Ovary (tissue), 9 donors: ENCODE results near the gene SYCE1L. TPM values are rescaled to one million over a fixed set of nuclear protein-coding genes. Genes with fewer than 3 reads are reported as not detected.

ENCODE experiments used
- DNase-seq, 5 donors: peaks; one replicate each; pipeline ENCODE4 v3.0.0-alpha.2; 2019 to 2020
- H3K27ac ChIP-seq, 2 donors: fragments of 200-600 bp; one replicate each; pipeline versions ENCODE4 v1.5.1 to v1.8.0; 2019 to 2022
- H3K27me3 ChIP-seq: fragments of 200-600 bp; one replicate; pipeline ENCODE4 v1.8.0; 2022
- H3K36me3 ChIP-seq: fragments of 200-600 bp; sonication (generic); one replicate; pipeline ENCODE4 v1.5.1; 2019
- H3K4me1 ChIP-seq: one replicate; pipeline ENCODE4 v1.8.1; 2013; ENCODE audit warnings: mild to moderate bottlenecking, moderate library complexity; ENCODE audit not compliant: insufficient read depth
- H3K4me3 ChIP-seq: fragments of 200-600 bp; sonication (generic); one replicate; pipeline ENCODE4 v1.5.1; 2017
- H3K9me3 ChIP-seq, 2 donors: fragments of 200-600 bp in 1 of 2; sonication (generic) in 1 of 2; one replicate each; pipeline versions ENCODE4 v1.5.1 to v1.8.1; 2013 to 2019; ENCODE audit warnings: mild to moderate bottlenecking in 1 of 2, moderate library complexity in 1 of 2
- EP300 ChIP-seq: sonication (generic); formaldehyde crosslinking; IDR thresholded peaks from one replicate; pipeline ENCODE4 v1.6.1; 2017; ENCODE audit warnings: antibody characterized with exemption
- POLR2A ChIP-seq: fragments of 450-650 bp; IDR thresholded peaks from one replicate; pipeline ENCODE4 v1.6.1; 2017; ENCODE audit warnings: antibody characterized with exemption, mild to moderate bottlenecking, moderate library complexity
- WGBS, 3 donors: extraction: QIAGEN DNeasy Blood & Tissue Kit in 1 of 3; methylation state at CpG; one replicate each; pipeline versions ENCODE4 v1.1.5 to v1.1.7; 2013 to 2017; 5-methylcytosine and 5-hydroxymethylcytosine counted together
- intact Hi-C, 4 donors: fragments of 100-400 bp; cut with DNase I; formaldehyde crosslinking; loops; one replicate each; pipeline versions ENCODE4 v1.11.0 to v1.15.1; 2022 to 2023
- polyA plus RNA-seq, 2 donors: library from polyadenylated mRNA; stranded (reverse); fragments of 200-250 nt in 1 of 2; fragments of 350-450 nt in 1 of 2; fragmentation: Illumina TruSeq in 1 of 2; extraction: RNeasy Lipid Tissue Mini Kit (QIAGEN cat#74804) in 1 of 2; gene quantifications; one replicate each; pipeline ENCODE4 v1.2.3, GENCODE V29; 2013 to 2014
- total RNA-seq, 7 donors: library from RNA; depleted of rRNA in 2 of 7; stranded (reverse); fragments of >200 nt in 2 of 7; fragmentation: NEBNext Ultra II Directional in 3 of 7; extraction: Animal tissue kit (Norgen Biotek cat#: 25700) in 3 of 7; gene quantifications; one replicate each; pipeline versions ENCODE4 v1.1.0 to v1.2.4, GENCODE V29; 2016 to 2023
- TF ChIP-seq, protein P1 (sequence below), 3 donors: fragments of 450-650 bp in 2 of 3; fragments of 200-600 bp in 1 of 3; IDR thresholded peaks; one replicate each; pipeline versions ENCODE4 v1.5.1 to v1.8.0; 2016 to 2022; ENCODE audit warnings: antibody characterized with exemption in 3 of 3, mild to moderate bottlenecking in 1 of 3
- donor health status: DM: no; HTN: no; CAD: no; lungs with moderate emphysema.
- donor health status: DM: no; HTN: no; CAD: no.
- donor health status: Bipolar disorder and iron deficiency.
- donor health status: DM: yes; HTN: yes; CAD: no.
- donor health status: DM: no; HTN: no; CAD: no.
- donor health status: DM: yes; HTN: yes; CAD: no.

The SYCE1L gene
- total and polyA plus RNA-seq, 9 donors: 4.4 to 56.0 (median 9.8) TPM; not detected in 1

DNA sequence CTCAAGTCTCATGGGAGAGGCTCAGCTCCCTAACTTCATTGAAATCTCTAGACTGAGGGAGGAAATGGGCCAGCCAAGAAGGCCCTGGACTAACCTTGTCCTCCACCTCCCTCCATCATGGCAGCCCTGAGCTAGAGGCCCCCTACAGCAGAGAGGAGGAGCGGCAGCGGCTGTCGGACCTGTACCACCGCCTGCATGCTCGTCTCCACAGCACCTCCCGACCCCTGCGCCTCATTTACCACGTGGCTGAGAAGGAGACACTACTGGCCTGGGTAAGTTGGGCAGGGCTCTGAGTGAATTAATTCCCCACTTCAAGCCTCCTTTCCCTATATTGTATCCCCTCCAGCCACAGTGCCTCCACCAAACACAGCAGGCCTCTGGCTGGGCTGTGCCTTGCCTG, 3.8 kb upstream of the SYCE1L start:
- Histone ChIP-seq H3K9me3 (no peaks in the 10 kb centered on the region), H3K36me3 (no peaks in the 10 kb centered on the region), H3K4me3 (no peak overlapping the region), H3K4me1 (peaks cover 8% of the 10 kb centered on the region), H3K27me3 (no peaks in the 10 kb centered on the region), H3K27ac (no peak overlapping the region)
- intact Hi-C loops: no loop called here
- TF ChIP-seq POLR2A (no peak), EP300 (no peak)
- TF ChIP-seq, protein P1, sequence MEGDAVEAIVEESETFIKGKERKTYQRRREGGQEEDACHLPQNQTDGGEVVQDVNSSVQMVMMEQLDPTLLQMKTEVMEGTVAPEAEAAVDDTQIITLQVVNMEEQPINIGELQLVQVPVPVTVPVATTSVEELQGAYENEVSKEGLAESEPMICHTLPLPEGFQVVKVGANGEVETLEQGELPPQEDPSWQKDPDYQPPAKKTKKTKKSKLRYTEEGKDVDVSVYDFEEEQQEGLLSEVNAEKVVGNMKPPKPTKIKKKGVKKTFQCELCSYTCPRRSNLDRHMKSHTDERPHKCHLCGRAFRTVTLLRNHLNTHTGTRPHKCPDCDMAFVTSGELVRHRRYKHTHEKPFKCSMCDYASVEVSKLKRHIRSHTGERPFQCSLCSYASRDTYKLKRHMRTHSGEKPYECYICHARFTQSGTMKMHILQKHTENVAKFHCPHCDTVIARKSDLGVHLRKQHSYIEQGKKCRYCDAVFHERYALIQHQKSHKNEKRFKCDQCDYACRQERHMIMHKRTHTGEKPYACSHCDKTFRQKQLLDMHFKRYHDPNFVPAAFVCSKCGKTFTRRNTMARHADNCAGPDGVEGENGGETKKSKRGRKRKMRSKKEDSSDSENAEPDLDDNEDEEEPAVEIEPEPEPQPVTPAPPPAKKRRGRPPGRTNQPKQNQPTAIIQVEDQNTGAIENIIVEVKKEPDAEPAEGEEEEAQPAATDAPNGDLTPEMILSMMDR (IDR thresholded peaks at IDR 0.05): no peak
- DNase-seq: no peak
- WGBS, 3 donors: 81 to 86% (median 84%) methylated on average over 8 of the region's 8 CpGs

DNA sequence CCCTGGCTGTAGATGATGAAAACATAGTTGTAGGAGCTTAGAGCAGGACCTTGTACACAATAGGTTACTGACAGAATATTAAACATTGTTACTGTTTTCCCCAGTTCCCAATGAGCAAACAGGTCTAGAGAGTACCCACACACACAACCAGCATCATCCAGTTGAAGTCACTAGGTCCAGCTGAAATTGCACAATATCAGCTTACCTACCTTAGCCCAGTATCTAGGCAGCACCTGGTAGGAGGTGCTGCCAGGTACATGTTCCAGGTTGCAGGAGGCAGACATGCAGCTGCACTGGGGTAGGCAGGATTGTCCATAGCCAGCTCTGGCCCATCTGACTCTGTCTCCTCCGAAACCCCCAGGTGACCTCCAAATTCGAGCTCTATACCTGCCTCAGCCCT, 1.5 kb upstream of the SYCE1L start:
- Histone ChIP-seq H3K4me3 (no peak overlapping the region), H3K36me3 (no peaks in the 10 kb centered on the region), H3K9me3 (no peaks in the 10 kb centered on the region), H3K4me1 (no peaks in the 10 kb centered on the region), H3K27ac (no peak overlapping the region), H3K27me3 (no peaks in the 10 kb centered on the region)
- no peak for TF ChIP-seq EP300
- TF ChIP-seq, protein P1 (IDR thresholded peaks at IDR 0.05): no peak
- TF ChIP-seq POLR2A: no peak
- intact Hi-C loops: no loop called here
- no peak for DNase-seq
- 92 to 95% (median 94%) methylated on average over 2 of the region's 2 CpGs for WGBS, 3 donors

DNA sequence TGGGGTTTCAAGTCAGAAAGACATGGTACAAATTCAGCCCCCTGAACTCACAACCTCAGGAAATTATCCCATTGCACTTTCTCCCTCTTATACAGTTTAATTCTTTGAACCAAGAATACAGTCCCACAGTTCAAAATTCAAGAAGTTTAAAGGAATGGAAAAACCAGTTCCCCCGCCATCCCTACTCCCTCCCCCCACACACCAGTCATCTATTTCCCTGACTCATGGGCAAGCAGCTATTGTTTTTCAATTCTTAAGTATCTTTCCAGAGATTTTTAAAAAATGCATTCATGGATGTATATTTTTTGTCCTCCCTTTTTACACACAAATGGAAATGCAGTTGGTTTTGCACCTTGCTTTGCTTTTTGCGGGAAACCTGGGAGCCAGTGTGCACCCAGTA, 7.3 kb downstream of the SYCE1L start:
- Histone ChIP-seq H3K4me3 (no peak overlapping the region), H3K27ac (no peak overlapping the region), H3K4me1 (no peaks in the 10 kb centered on the region), H3K36me3 (no peaks in the 10 kb centered on the region), H3K9me3 (no peaks in the 10 kb centered on the region), H3K27me3 (no peaks in the 10 kb centered on the region)
- DNase-seq: no peak
- WGBS, 3 donors: 25 to 75% (median 38%) methylated on average over 2 of the region's 2 CpGs
- TF ChIP-seq POLR2A: no peak
- TF ChIP-seq, protein P1 (IDR thresholded peaks at IDR 0.05): no peak
- no peak for TF ChIP-seq EP300
- intact Hi-C loops: no loop called here

DNA sequence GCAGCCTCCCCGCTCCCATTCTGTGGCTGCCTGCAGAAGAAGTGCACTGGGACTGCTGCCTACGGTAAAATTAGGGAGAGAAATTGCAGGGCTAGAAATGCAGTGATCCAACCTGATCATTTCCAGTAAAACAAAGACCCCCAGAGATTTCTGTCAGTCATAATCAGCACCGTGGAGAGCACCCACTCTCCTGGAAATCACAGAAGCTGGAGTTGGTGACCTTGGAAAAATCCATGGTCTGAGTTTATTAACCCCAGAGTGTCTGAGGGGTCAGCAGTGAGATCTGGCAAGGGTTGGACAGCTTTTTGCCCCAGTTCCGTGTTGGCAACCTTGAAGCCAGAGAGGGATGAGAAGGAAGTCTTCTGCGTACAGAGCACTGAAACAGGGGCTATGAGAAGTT, 7.8 kb downstream of the SYCE1L start:
- WGBS, 3 donors: 16 to 37% (median 21%) methylated on average over 5 of the region's 5 CpGs
- Histone ChIP-seq H3K27me3 (no peaks in the 10 kb centered on the region), H3K36me3 (no peaks in the 10 kb centered on the region), H3K4me3 (no peak overlapping the region), H3K9me3 (no peaks in the 10 kb centered on the region), H3K4me1 (no peaks in the 10 kb centered on the region), H3K27ac (no peak overlapping the region)
- intact Hi-C loops: no loop called here
- DNase-seq: no peak
- TF ChIP-seq EP300: no peak
- TF ChIP-seq, protein P1 (IDR thresholded peaks at IDR 0.05): no peak
- no peak for TF ChIP-seq POLR2A

DNA sequence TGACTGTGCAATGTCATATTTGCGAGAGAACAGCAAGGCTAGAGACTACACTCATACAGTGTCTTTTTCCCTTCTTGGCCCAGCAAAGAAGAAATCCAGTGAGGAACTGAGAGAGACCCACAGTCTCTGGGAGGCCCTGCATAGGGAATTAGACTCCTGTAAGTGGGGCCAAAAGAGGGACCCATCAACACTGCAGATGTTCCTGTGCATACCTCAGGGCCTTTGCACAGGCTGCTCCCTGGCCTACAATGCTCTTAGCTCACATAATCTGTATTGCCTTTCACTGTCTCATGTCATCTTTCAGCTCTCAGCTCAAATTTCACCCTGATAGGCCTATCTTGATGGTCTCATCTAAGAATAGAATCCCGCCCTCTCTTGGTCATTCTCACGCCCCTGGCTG, 9.2 kb downstream of the SYCE1L start:
- TF ChIP-seq, protein P1 (IDR thresholded peaks at IDR 0.05): no peak
- no peak for TF ChIP-seq POLR2A
- no peak for TF ChIP-seq EP300
- no peaks in the 10 kb centered on the region for H3K27me3 ChIP-seq
- H3K4me1 ChIP-seq: no peaks in the 10 kb centered on the region
- WGBS, 3 donors: 78 to 98% (median 82%) methylated on average over 3 of the region's 3 CpGs
- H3K36me3 ChIP-seq: no peaks in the 10 kb centered on the region
- no peak overlapping the region for H3K27ac ChIP-seq
- intact Hi-C loops: no loop called here
- no peak for DNase-seq
- no peak overlapping the region for H3K4me3 ChIP-seq
- H3K9me3 ChIP-seq: no peaks in the 10 kb centered on the region
